SK-N-SH (cell line): Measurements from ENCODE around the gene RBM20. TPM values are rescaled to one million over a fixed set of nuclear protein-coding genes. Genes with fewer than 3 reads are reported as not detected.

ENCODE experiments used
- CTCF ChIA-PET: fragments of 300-600, 350-600 bp; formaldehyde crosslinking; extraction: SDS; loops from one replicate; lab custom pipeline; 2021; lab: Yijun Ruan, JAX
- POLR2A ChIA-PET: fragments of 350-600 bp; sonication (Branson Sonifier 250); formaldehyde crosslinking; extraction: SDS; loops from one replicate; lab custom pipeline; 2020; ENCODE audit warnings: antibody characterized with exemption, inconsistent platforms; lab: Yijun Ruan, JAX
- DNase-seq: peaks from one replicate; pipeline ENCODE4 v3.0.0; 2012
- H2AFZ ChIP-seq: fragments of 200-600 bp; sonication (generic); 2 replicates; pipeline ENCODE4 v1.8.1; 2016; ENCODE audit warnings: antibody characterized with exemption, mild to moderate bottlenecking, low read depth
- H3F3A ChIP-seq: fragments of 200-600 bp; sonication (generic); replicated peaks from 2 replicates; pipeline ENCODE3; 2016; ENCODE audit warnings: antibody characterized with exemption, mild to moderate bottlenecking; ENCODE audit not compliant: insufficient read depth
- H3K27ac ChIP-seq, 2 experiments: fragments of 200-500 bp in 1 of 2; fragments of 200-600 bp in 1 of 2; sonication (Bioruptor generic) in 1 of 2; sonication (generic), shearing (Covaris generic) in 1 of 2; 2 replicates each; pipeline versions ENCODE4 v1.5.1 to v1.6.1; 2014 to 2016; ENCODE audit warnings: low read depth in 2 of 2, inconsistent platforms in 1 of 2, low read length in 1 of 2, mild to moderate bottlenecking in 1 of 2, mixed read lengths in 1 of 2
- H3K27me3 ChIP-seq: fragments of 200-600 bp; sonication (generic), shearing (Covaris generic); 2 replicates; pipeline ENCODE4 v1.6.1; 2016; ENCODE audit warnings: mixed run types; ENCODE audit not compliant: insufficient read depth
- H3K36me3 ChIP-seq, 2 experiments: fragments of 200-500 bp in 1 of 2; fragments of 200-600 bp in 1 of 2; sonication (Bioruptor generic) in 1 of 2; sonication (generic) in 1 of 2; replicated peaks in 1 of 2; 2 replicates each; pipeline versions ENCODE3 to v1.5.1; 2014 to 2016; ENCODE audit warnings: low read length in 1 of 2, mild to moderate bottlenecking in 1 of 2; ENCODE audit not compliant: insufficient read depth in 2 of 2, control insufficient read depth in 1 of 2
- H3K4me1 ChIP-seq, 2 experiments: fragments of 200-500 bp in 1 of 2; fragments of 200-600 bp in 1 of 2; sonication (Bioruptor generic) in 1 of 2; sonication (generic), shearing (Covaris generic) in 1 of 2; 2 replicates each; pipeline versions ENCODE4 v1.5.1 to v1.6.1; 2014 to 2016; ENCODE audit warnings: low read depth in 1 of 2, low read length in 1 of 2, mixed run types in 1 of 2; ENCODE audit not compliant: insufficient read depth in 2 of 2, control insufficient read depth in 1 of 2
- H3K4me2 ChIP-seq: fragments of 200-600 bp; sonication (generic), shearing (Covaris generic); 2 replicates; pipeline ENCODE4 v1.6.1; 2017; ENCODE audit warnings: mixed run types
- H3K4me3 ChIP-seq, 2 experiments: fragments of 200-500 bp in 1 of 2; fragments of 200-600 bp in 1 of 2; sonication (Bioruptor generic) in 1 of 2; sonication (generic), shearing (Covaris generic) in 1 of 2; 2 replicates each; pipeline versions ENCODE4 v1.5.1 to v1.8.1; 2014 to 2016; ENCODE audit warnings: low read depth in 2 of 2, inconsistent platforms in 1 of 2, low read length in 1 of 2, mild to moderate bottlenecking in 1 of 2, mixed read lengths in 1 of 2, moderate library complexity in 1 of 2
- H3K79me2 ChIP-seq: fragments of 200-600 bp; sonication (generic); 2 replicates; pipeline ENCODE4 v1.8.1; 2017; ENCODE audit warnings: mild to moderate bottlenecking; ENCODE audit not compliant: insufficient read depth
- H3K9ac ChIP-seq: fragments of 200-600 bp; sonication (generic); 2 replicates; pipeline ENCODE4 v1.6.1; 2017; ENCODE audit warnings: mixed run types
- H3K9me2 ChIP-seq: fragments of 200-600 bp; sonication (generic); 2 replicates; pipeline ENCODE4 v1.6.1; 2017; ENCODE audit warnings: mixed run types
- H3K9me3 ChIP-seq: fragments of 200-600 bp; sonication (generic); 2 replicates; pipeline ENCODE4 v1.6.1; 2017; ENCODE audit warnings: mixed run types, mild to moderate bottlenecking, moderate library complexity
- H4K20me1 ChIP-seq: fragments of 200-600 bp; sonication (generic); 2 replicates; pipeline ENCODE4 v1.6.1; 2017; ENCODE audit warnings: mild to moderate bottlenecking, mixed run types; ENCODE audit not compliant: insufficient read depth
- CHD2 ChIP-seq: fragments of 150-350 bp; IDR thresholded peaks from 2 replicates; pipeline ENCODE4 v1.6.1; 2018; ENCODE audit warnings: low read length; ENCODE audit not compliant: partially characterized antibody
- EP300 ChIP-seq, 2 experiments: IDR thresholded peaks; 2 replicates each; pipeline versions ENCODE4 v1.4.0 to v1.6.1; 2012; ENCODE audit warnings: borderline replicate concordance in 1 of 2, low read depth in 1 of 2, low read length in 1 of 2
- EZH2phosphoT487 ChIP-seq: fragments of 200-600 bp; sonication (generic); IDR thresholded peaks from 2 replicates; pipeline ENCODE4 v1.6.1; 2017; ENCODE audit warnings: low read depth, mixed run types, mild to moderate bottlenecking, antibody characterized with exemption, moderate library complexity, borderline replicate concordance
- FOXJ3 ChIP-seq: sonication (generic); formaldehyde crosslinking; IDR thresholded peaks from 2 replicates; pipeline ENCODE4 v1.5.1; 2020; ENCODE audit warnings: mild to moderate bottlenecking, missing genetic modification reagents
- GATA2 ChIP-seq: sonication (generic); formaldehyde crosslinking; IDR thresholded peaks from 2 replicates; pipeline ENCODE4 v1.5.0; 2020; ENCODE audit warnings: mild to moderate bottlenecking, missing genetic modification reagents
- JUND ChIP-seq: IDR thresholded peaks from 2 replicates; pipeline ENCODE4 v1.4.0; 2012
- NRF1 ChIP-seq: IDR thresholded peaks from 2 replicates; pipeline ENCODE4 v1.6.1; 2012; ENCODE audit warnings: low read depth, mild to moderate bottlenecking, low read length
- POLR2AphosphoS5 ChIP-seq: IDR thresholded peaks from 2 replicates; pipeline ENCODE4 v1.6.1; 2012; ENCODE audit warnings: low read depth, low read length
- RCOR1 ChIP-seq: fragments of 150-350 bp; IDR thresholded peaks from 2 replicates; pipeline ENCODE4 v1.6.1; 2017; ENCODE audit warnings: antibody characterized with exemption, low read length
- TCF12 ChIP-seq: IDR thresholded peaks from 2 replicates; pipeline ENCODE4 v1.4.0; 2012
- TEAD4 ChIP-seq: IDR thresholded peaks from 2 replicates; pipeline ENCODE4 v1.4.0; 2012; ENCODE audit warnings: mild to moderate bottlenecking, borderline replicate concordance; ENCODE audit not compliant: insufficient read depth
- YY1 ChIP-seq: IDR thresholded peaks from 2 replicates; pipeline ENCODE4 v1.4.0; 2012; ENCODE audit warnings: low read depth, mild to moderate bottlenecking
- WGBS: methylation state at CpG from one replicate; pipeline ENCODE4 v1.1.6; 2017; ENCODE audit warnings: low lambda C conversion rate; 5-methylcytosine and 5-hydroxymethylcytosine counted together
- polyA plus RNA-seq, 3 experiments: library from polyadenylated mRNA; depleted of rRNA; stranded (reverse); fragments of >200 nt; gene quantifications; 2 replicates each; pipeline ENCODE4 v1.2.3, GENCODE V29; 2012
- TF ChIP-seq, protein P1 (sequence below): IDR thresholded peaks from 2 replicates; pipeline ENCODE4 v1.4.0; 2012; ENCODE audit warnings: low read depth
- TF ChIP-seq, protein P2 (sequence below): fragments of 200-600 bp; sonication (generic); IDR thresholded peaks from 2 replicates; pipeline ENCODE4 v1.6.1; 2017; ENCODE audit warnings: antibody characterized with exemption, mild to moderate bottlenecking, moderate library complexity
- TF ChIP-seq, protein P3 (sequence below): fragments of 150-350 bp; IDR thresholded peaks from 2 replicates; pipeline ENCODE4 v1.6.1; 2017; ENCODE audit warnings: antibody characterized with exemption, low read length, low read depth, borderline replicate concordance
- TF ChIP-seq, protein P4 (sequence below): fragments of 150-350 bp; IDR thresholded peaks from 2 replicates; pipeline ENCODE4 v1.6.1; 2016; ENCODE audit warnings: mild to moderate bottlenecking, low read depth, low read length

RBM20 gene
- polyA plus RNA-seq, 1 of the 3 experiments (the other 2 are of a cell fraction), result 0.64 TPM

DNA sequence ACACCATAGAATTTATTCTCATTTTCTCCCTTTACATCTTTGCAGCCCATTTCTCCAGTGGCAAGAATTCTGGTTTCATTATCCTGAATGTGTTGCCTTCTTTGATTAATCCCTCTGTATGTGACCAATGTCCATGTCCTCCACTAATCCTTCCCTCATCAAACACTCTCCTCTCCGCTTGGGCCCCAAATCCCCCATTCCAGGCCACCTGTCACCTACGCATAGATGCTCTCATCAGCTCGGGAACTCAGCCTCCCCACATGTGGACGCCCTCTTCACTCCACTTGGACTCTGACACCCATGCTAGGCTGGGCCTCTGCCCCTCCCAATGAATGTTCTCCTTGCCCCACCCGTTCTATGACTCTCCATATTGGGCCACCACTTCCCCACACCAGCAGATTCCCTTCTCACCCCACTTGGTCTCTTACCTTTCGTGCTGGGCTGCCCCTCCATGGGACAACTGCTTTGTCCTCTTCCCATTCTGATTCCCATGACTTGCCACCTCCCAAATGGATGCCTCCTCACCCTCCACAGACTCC is 18.7 kb upstream of the RBM20 start:
- Histone ChIP-seq H3K4me3 (no peak overlapping the region), H3K27me3 (no peaks in the 10 kb centered on the region), H3K36me3 (no peaks in the 10 kb centered on the region), H3K4me2 (no peak overlapping the region), H4K20me1 (no peaks in the 10 kb centered on the region), H3K79me2 (no peaks in the 10 kb centered on the region), H3K9me3 (no peaks in the 10 kb centered on the region), H3K27ac (no peak overlapping the region), H3K4me1 (peaks cover 0 to 7% of the 10 kb centered on the region in 2 experiments; a peak in 1 of 4 replicates), H3K9me2 (no peaks in the 10 kb centered on the region), H3K9ac (no peak overlapping the region), H2AFZ (no peak overlapping the region), H3F3A (no peaks in the 10 kb centered on the region)
- no peak for TF ChIP-seq YY1
- no peak for TF ChIP-seq RCOR1
- no peak for TF ChIP-seq EP300 (IDR thresholded peaks at IDR 0.05; ENCODE audit: borderline replicate concordance in 1 of 2, low read depth in 1 of 2, low read length in 1 of 2)
- TF ChIP-seq FOXJ3 (CRISPR knock-in tag), result no peak
- TF ChIP-seq, protein P1, sequence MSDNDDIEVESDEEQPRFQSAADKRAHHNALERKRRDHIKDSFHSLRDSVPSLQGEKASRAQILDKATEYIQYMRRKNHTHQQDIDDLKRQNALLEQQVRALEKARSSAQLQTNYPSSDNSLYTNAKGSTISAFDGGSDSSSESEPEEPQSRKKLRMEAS, result no peak
- TF ChIP-seq, protein P2, sequence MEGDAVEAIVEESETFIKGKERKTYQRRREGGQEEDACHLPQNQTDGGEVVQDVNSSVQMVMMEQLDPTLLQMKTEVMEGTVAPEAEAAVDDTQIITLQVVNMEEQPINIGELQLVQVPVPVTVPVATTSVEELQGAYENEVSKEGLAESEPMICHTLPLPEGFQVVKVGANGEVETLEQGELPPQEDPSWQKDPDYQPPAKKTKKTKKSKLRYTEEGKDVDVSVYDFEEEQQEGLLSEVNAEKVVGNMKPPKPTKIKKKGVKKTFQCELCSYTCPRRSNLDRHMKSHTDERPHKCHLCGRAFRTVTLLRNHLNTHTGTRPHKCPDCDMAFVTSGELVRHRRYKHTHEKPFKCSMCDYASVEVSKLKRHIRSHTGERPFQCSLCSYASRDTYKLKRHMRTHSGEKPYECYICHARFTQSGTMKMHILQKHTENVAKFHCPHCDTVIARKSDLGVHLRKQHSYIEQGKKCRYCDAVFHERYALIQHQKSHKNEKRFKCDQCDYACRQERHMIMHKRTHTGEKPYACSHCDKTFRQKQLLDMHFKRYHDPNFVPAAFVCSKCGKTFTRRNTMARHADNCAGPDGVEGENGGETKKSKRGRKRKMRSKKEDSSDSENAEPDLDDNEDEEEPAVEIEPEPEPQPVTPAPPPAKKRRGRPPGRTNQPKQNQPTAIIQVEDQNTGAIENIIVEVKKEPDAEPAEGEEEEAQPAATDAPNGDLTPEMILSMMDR, result no peak
- TF ChIP-seq EZH2phosphoT487, result no peak
- TF ChIP-seq TCF12, result no peak
- no peak for TF ChIP-seq GATA2
- TF ChIP-seq POLR2AphosphoS5, result no peak
- TF ChIP-seq NRF1, result no peak
- ChIA-PET CTCF (interaction anchor here (7.4 kb wide), 1 partner anchor 16 kb away, joined by 39 read pairs; no protein-coding TSS in a partner anchor), POLR2A (interaction anchor here (0.6 kb wide), 1 partner anchor 19 kb away, joined by 4 read pairs; the partner anchor contains the start of gene RBM20)
- WGBS, result 76% methylated on average over 6 of the region's 6 CpGs
- DNase-seq, result no peak

DNA sequence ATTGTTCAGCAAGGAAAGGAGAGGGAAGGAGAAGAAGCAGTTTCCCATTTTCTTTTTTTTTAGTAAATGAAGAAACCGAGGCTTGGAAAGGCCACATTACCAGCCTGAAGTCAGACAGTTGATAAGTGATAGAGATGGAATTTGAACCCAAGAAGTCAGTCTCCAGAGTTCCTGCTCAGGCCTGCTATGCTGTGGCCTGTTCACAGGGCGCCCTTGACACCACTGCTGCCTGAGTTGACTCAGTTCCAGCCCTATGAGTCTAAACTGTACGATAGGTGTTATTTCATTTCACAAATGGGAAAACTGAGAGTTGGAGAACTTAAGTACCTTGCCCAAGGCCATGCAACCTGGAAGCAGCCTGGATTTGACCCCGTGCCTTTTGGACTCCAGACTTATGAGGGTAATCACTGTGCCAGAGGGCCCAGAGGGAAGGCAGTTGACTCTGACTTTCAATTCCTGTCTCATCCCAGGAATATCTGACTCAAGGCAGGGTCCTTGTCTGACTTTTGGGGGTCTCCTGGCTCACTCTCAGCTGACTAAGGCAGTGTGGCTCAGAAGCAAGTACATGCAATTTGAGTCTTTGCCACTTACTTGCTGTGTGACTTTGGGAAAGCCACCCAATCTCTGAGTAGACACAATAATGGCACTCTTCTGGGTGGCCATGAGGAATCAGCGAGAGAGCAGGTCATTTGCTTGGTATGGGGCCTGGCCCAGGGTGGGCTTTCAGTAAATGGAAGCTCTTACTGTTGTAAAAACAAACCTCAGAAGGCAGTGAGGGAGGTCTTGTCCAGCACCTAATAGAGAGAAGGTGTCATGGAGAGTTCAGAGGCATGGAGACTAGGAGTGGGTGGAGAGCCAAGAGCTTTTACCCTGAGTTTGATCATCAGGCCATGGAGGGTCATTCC is 17.9 kb upstream of the RBM20 start:
- Histone ChIP-seq H2AFZ (no peak overlapping the region), H3K4me1 (peaks cover 0 to 7% of the 10 kb centered on the region in 2 experiments; a peak in 1 of 4 replicates), H3F3A (no peaks in the 10 kb centered on the region), H3K4me2 (no peak overlapping the region), H3K27me3 (no peaks in the 10 kb centered on the region), H3K36me3 (no peaks in the 10 kb centered on the region), H3K9ac (no peak overlapping the region), H3K9me3 (no peaks in the 10 kb centered on the region), H3K4me3 (no peak overlapping the region), H3K27ac (no peak overlapping the region), H3K9me2 (no peaks in the 10 kb centered on the region), H3K79me2 (no peaks in the 10 kb centered on the region), H4K20me1 (no peaks in the 10 kb centered on the region)
- 70% methylated on average over 4 of the region's 5 CpGs for WGBS
- TF ChIP-seq CHD2, result no peak
- TF ChIP-seq TCF12, result no peak
- TF ChIP-seq, protein P3, sequence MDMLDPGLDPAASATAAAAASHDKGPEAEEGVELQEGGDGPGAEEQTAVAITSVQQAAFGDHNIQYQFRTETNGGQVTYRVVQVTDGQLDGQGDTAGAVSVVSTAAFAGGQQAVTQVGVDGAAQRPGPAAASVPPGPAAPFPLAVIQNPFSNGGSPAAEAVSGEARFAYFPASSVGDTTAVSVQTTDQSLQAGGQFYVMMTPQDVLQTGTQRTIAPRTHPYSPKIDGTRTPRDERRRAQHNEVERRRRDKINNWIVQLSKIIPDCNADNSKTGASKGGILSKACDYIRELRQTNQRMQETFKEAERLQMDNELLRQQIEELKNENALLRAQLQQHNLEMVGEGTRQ, result no peak
- TF ChIP-seq, protein P2, result no peak
- TF ChIP-seq, protein P4, sequence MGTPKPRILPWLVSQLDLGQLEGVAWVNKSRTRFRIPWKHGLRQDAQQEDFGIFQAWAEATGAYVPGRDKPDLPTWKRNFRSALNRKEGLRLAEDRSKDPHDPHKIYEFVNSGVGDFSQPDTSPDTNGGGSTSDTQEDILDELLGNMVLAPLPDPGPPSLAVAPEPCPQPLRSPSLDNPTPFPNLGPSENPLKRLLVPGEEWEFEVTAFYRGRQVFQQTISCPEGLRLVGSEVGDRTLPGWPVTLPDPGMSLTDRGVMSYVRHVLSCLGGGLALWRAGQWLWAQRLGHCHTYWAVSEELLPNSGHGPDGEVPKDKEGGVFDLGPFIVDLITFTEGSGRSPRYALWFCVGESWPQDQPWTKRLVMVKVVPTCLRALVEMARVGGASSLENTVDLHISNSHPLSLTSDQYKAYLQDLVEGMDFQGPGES, result no peak
- no peak for TF ChIP-seq JUND
- TF ChIP-seq YY1, result no peak
- no peak for TF ChIP-seq GATA2
- TF ChIP-seq TEAD4, result no peak
- no peak for TF ChIP-seq FOXJ3 (CRISPR knock-in tag)
- DNase-seq, result no peak
- CTCF ChIA-PET, result interaction anchor here (1.6 kb wide), 1 partner anchor 16 kb away, joined by 4 read pairs; no protein-coding TSS in a partner anchor
- POLR2A ChIA-PET, result no interaction called here
